ENCODE data around the gene CA10. TPM values are rescaled to one million over a fixed set of nuclear protein-coding genes. Genes with fewer than 3 reads are reported as not detected.

Gene CA10
- total RNA-seq, 1 experiment from 2014 or later = not detected

- peaks cover 16% of the 10 kb centered on the region for H3K4me1 Mint-ChIP-seq (ENCODE audit: low read depth, unreplicated experiment)
- H3K4me3 Mint-ChIP-seq (ENCODE audit: unreplicated experiment) = no peak overlapping the region
- H3K27me3 ChIP-seq (replicated peaks; ENCODE audit: control insufficient read depth, insufficient read depth, low read length) = no peaks in the 10 kb centered on the region
- TF ChIP-seq CTCF (IDR thresholded peaks at IDR 0.05; ENCODE audit: insufficient read depth in 1 of 2, low read depth in 1 of 2, low read length in 1 of 2, severe bottlenecking in 1 of 2, unreplicated experiment in 1 of 2) = no peak
- BruUV-seq (replicated peaks) = no TSS peak
- intact Hi-C loops (cut with micrococcal nuclease; ENCODE audit: unreplicated experiment) = no loop called here
- H3K36me3 ChIP-seq (ENCODE audit: control insufficient read depth, insufficient read depth, low read length) = no peaks in the 10 kb centered on the region
- no peak overlapping the region for H3K27ac Mint-ChIP-seq (ENCODE audit: unreplicated experiment)
- H3K9me3 Mint-ChIP-seq (ENCODE audit: unreplicated experiment) = no peaks in the 10 kb centered on the region
- ChIA-PET POLR2A (no interaction called here), CTCF (no interaction called here)
- H3K4me1 ChIP-seq = peaks cover 16% of the 10 kb centered on the region
- H3K9me3 ChIP-seq = no peaks in the 10 kb centered on the region
- no peak overlapping the region for H3K4me3 ChIP-seq (ENCODE audit: low read depth, low read length)
- H3K36me3 Mint-ChIP-seq (ENCODE audit: insufficient read depth, unreplicated experiment) = peaks cover 6% of the 10 kb centered on the region
- DNase-seq = no peak
- no peaks in the 10 kb centered on the region for H3K27me3 Mint-ChIP-seq (ENCODE audit: insufficient read depth, unreplicated experiment)
These were observed 407.4 kb downstream of the CA10 start for GRCh38 chr17:51751072-51751471.

GRCh38 chr17:51748749-51749604 is 409.5 kb downstream of the CA10 start:
- peak; percentile 46 to 63 for DNase-seq
- POLR2A ChIA-PET = no interaction called here

GRCh38 chr17:51746421-51746820 is 412.1 kb downstream of the CA10 start:
- peaks cover 16% of the 10 kb centered on the region for H3K4me1 ChIP-seq
- CTCF ChIA-PET = no interaction called here
- no peaks in the 10 kb centered on the region for H3K27me3 Mint-ChIP-seq (ENCODE audit: insufficient read depth, unreplicated experiment)
- peaks cover 16% of the 10 kb centered on the region for H3K4me1 Mint-ChIP-seq (ENCODE audit: low read depth, unreplicated experiment)
- no peaks in the 10 kb centered on the region for H3K9me3 ChIP-seq
- H3K9me3 Mint-ChIP-seq (ENCODE audit: unreplicated experiment) = no peaks in the 10 kb centered on the region
- TF ChIP-seq CTCF (IDR thresholded peaks at IDR 0.05; ENCODE audit: insufficient read depth in 1 of 2, low read depth in 1 of 2, low read length in 1 of 2, severe bottlenecking in 1 of 2, unreplicated experiment in 1 of 2) = no peak
- H3K4me3 ChIP-seq (ENCODE audit: low read depth, low read length) = no peak overlapping the region
- no peaks in the 10 kb centered on the region for H3K36me3 ChIP-seq (ENCODE audit: control insufficient read depth, insufficient read depth, low read length)
- H3K4me3 Mint-ChIP-seq (ENCODE audit: unreplicated experiment) = no peak overlapping the region
- no peak overlapping the region for H3K27ac Mint-ChIP-seq (ENCODE audit: unreplicated experiment)
- DNase-seq = no peak
- BruUV-seq (replicated peaks) = no TSS peak
- H3K27me3 ChIP-seq (replicated peaks; ENCODE audit: control insufficient read depth, insufficient read depth, low read length) = no peaks in the 10 kb centered on the region
- intact Hi-C loops (cut with micrococcal nuclease; ENCODE audit: unreplicated experiment) = no loop called here
- H3K36me3 Mint-ChIP-seq (ENCODE audit: insufficient read depth, unreplicated experiment) = peaks cover 6% of the 10 kb centered on the region
- POLR2A ChIA-PET = no interaction called here

More at GRCh38 chr17:51748749-51749604, 409.5 kb downstream of the CA10 start:
- H3K36me3 ChIP-seq (ENCODE audit: control insufficient read depth, insufficient read depth, low read length) = no peaks in the 10 kb centered on the region
- peaks cover 16% of the 10 kb centered on the region for H3K4me1 Mint-ChIP-seq (ENCODE audit: low read depth, unreplicated experiment)
- H3K4me1 ChIP-seq = peaks cover 16% of the 10 kb centered on the region
- peaks cover 6% of the 10 kb centered on the region for H3K36me3 Mint-ChIP-seq (ENCODE audit: insufficient read depth, unreplicated experiment)
- H3K9me3 ChIP-seq = no peaks in the 10 kb centered on the region
- no peak overlapping the region for H3K4me3 ChIP-seq (ENCODE audit: low read depth, low read length)
- intact Hi-C loops (cut with micrococcal nuclease; ENCODE audit: unreplicated experiment) = no loop called here
- no TSS peak for BruUV-seq (replicated peaks)
- no peaks in the 10 kb centered on the region for H3K27me3 Mint-ChIP-seq (ENCODE audit: insufficient read depth, unreplicated experiment)
- no peak for TF ChIP-seq CTCF (IDR thresholded peaks at IDR 0.05; ENCODE audit: insufficient read depth in 1 of 2, low read depth in 1 of 2, low read length in 1 of 2, severe bottlenecking in 1 of 2, unreplicated experiment in 1 of 2)
- H3K27ac Mint-ChIP-seq (ENCODE audit: unreplicated experiment) = peak overlapping the region; percentile 67
- H3K27me3 ChIP-seq (replicated peaks; ENCODE audit: control insufficient read depth, insufficient read depth, low read length) = no peaks in the 10 kb centered on the region
- CTCF ChIA-PET = interaction anchor here (1.3 kb wide), 1 partner anchor 15 kb away, joined by 6 read pairs; no protein-coding TSS in a partner anchor
- H3K4me3 Mint-ChIP-seq (ENCODE audit: unreplicated experiment) = no peak overlapping the region
- H3K9me3 Mint-ChIP-seq (ENCODE audit: unreplicated experiment) = no peaks in the 10 kb centered on the region

Data from Caco-2 (cell line).